Measurements from ENCODE around the gene CES3. TPM values are rescaled to one million over a fixed set of nuclear protein-coding genes. Genes with fewer than 3 reads are reported as not detected.
A peak's percentile ranks its signal among the peaks of the same experiment; 100 is the strongest.

Gene CES3
- total and polyA plus RNA-seq, 9 donors: 0.45 to 2.3 (median 1.3) TPM

GRCh38 chr16:66996324-66996982, 35.4 kb downstream of the CES3 start:
- Histone ChIP-seq H3K4me3 (no peak overlapping the region), H3K27ac (peak overlapping the region in 1 of 2 donors; percentile 13), H3K9me3 (no peaks in the 10 kb centered on the region), H3K4me1 (ENCODE audit: insufficient read depth) (peaks cover 8% of the 10 kb centered on the region), H3K27me3 (no peaks in the 10 kb centered on the region), H3K36me3 (no peaks in the 10 kb centered on the region)
- WGBS, 3 donors: 41 to 52% (median 50%) methylated on average over 6 of the region's 6 CpGs
- intact Hi-C loops (cut with DNase I): loop anchor here in 1 of 4 donors (10.0 kb wide), 1 partner anchor 62 kb away; the partner anchor contains the start of genes CES2 and CIAO2B
- DNase-seq: peak in 3 of 5 donors; percentile 46 to 84 (median 72)
- TF ChIP-seq, protein P1, sequence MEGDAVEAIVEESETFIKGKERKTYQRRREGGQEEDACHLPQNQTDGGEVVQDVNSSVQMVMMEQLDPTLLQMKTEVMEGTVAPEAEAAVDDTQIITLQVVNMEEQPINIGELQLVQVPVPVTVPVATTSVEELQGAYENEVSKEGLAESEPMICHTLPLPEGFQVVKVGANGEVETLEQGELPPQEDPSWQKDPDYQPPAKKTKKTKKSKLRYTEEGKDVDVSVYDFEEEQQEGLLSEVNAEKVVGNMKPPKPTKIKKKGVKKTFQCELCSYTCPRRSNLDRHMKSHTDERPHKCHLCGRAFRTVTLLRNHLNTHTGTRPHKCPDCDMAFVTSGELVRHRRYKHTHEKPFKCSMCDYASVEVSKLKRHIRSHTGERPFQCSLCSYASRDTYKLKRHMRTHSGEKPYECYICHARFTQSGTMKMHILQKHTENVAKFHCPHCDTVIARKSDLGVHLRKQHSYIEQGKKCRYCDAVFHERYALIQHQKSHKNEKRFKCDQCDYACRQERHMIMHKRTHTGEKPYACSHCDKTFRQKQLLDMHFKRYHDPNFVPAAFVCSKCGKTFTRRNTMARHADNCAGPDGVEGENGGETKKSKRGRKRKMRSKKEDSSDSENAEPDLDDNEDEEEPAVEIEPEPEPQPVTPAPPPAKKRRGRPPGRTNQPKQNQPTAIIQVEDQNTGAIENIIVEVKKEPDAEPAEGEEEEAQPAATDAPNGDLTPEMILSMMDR (IDR thresholded peaks at IDR 0.05): no peak
- peak; percentile 45 for TF ChIP-seq EP300 (IDR thresholded peaks at IDR 0.05)

DNA sequence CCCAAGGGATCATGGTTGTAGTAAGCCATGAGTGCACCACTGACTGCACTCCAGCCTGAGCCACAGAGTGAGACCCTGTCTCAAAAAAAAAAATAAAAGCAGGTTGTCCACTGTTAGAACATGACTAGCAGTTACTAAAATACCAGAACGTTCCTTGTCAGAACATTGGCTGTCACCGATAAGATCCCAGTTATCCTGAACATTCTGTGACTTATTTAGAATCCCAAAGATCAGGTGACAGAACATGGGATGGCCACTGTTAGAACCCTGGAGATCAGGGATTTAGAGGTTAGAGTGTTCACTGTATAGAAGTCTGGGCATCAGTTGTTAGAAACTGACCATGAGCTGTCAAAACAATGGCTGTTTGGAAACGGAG, 35.9 kb downstream of the CES3 start:
- DNase-seq: no peak
- H3K36me3 ChIP-seq: no peaks in the 10 kb centered on the region
- peaks cover 8% of the 10 kb centered on the region for H3K4me1 ChIP-seq (ENCODE audit: insufficient read depth)
- H3K9me3 ChIP-seq: no peaks in the 10 kb centered on the region
- peak overlapping the region in 1 of 2 donors; percentile 13 for H3K27ac ChIP-seq
- no peaks in the 10 kb centered on the region for H3K27me3 ChIP-seq
- intact Hi-C loops (cut with DNase I): loop anchor here in 1 of 4 donors (10.0 kb wide), 1 partner anchor 62 kb away; the partner anchor contains the start of genes CES2 and CIAO2B
- H3K4me3 ChIP-seq: no peak overlapping the region
- WGBS, 3 donors: 28 to 38% (median 33%) methylated on average over 3 of the region's 3 CpGs
- TF ChIP-seq, protein P1 (IDR thresholded peaks at IDR 0.05): no peak
- no peak for TF ChIP-seq POLR2A (IDR thresholded peaks at IDR 0.05)
- no peak for TF ChIP-seq EP300 (IDR thresholded peaks at IDR 0.05)

DNA sequence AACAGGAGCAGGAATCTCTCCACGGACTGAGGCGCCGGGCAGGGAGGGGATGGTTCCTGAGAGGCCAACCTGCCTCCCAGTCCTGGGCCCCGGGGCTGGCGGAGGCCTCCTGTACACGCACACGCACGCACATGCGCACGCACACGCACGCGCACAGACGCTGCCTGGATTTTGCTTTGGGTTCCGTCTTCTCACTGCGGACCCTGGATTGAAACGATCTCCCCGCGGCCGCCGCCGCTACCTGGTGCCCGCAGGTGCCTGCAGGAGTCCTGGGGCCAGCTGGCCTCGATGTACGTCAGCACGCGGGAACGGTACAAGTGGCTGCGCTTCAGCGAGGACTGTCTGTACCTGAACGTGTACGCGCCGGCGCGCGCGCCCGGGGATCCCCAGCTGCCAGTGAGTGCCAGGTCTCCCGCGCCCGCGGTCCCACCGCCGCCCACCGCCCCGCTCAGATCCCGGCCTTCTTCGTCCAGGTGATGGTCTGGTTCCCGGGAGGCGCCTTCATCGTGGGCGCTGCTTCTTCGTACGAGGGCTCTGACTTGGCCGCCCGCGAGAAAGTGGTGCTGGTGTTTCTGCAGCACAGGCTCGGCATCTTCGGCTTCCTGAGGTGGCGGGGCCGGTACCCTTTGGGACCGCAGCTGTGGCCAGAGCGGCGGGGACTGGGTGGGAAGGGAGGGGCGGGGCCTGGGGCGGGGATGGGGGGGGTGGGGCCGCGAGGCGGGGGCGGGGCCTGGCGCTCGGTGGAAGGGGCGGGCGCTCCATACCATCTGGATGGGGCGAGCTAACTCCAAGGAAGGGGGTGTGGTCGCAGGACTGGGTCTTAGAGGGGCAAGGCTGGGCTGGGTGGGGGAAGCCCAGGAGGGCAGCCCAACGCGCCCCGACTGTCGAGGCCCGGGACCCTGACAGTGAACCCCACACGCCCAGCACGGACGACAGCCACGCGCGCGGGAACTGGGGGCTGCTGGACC, 39.6 kb downstream of the CES3 start:
- whole genome bisulfite sequencing, 3 donors: 3% methylated on average over 49 to 89 of the region's 89 CpGs
- Histone ChIP-seq H3K4me1 (ENCODE audit: insufficient read depth) (peaks cover 8% of the 10 kb centered on the region), H3K27me3 (no peaks in the 10 kb centered on the region), H3K36me3 (no peaks in the 10 kb centered on the region), H3K4me3 (peak overlapping the region; percentile 60), H3K9me3 (no peaks in the 10 kb centered on the region), H3K27ac (peak overlapping the region; percentile 36 to 38)
- DNase-seq: peak; percentile 60 to 81 (median 69)
- intact Hi-C loops (cut with DNase I): no loop called here
- TF ChIP-seq, protein P1 (IDR thresholded peaks at IDR 0.05): no peak
- peak; percentile 41 for TF ChIP-seq POLR2A (IDR thresholded peaks at IDR 0.05)

- whole genome bisulfite sequencing, 3 donors: 87 to 89% (median 89%) methylated on average over 3 of the region's 3 CpGs
- peaks cover 8% of the 10 kb centered on the region for H3K4me1 ChIP-seq (ENCODE audit: insufficient read depth)
- H3K27ac ChIP-seq: no peak overlapping the region
- TF ChIP-seq, protein P1 (IDR thresholded peaks at IDR 0.05): no peak
- H3K4me3 ChIP-seq: no peak overlapping the region
- intact Hi-C loops (cut with DNase I): no loop called here
- DNase-seq: no peak
- no peaks in the 10 kb centered on the region for H3K36me3 ChIP-seq
- no peaks in the 10 kb centered on the region for H3K27me3 ChIP-seq
- no peaks in the 10 kb centered on the region for H3K9me3 ChIP-seq
These were observed 40.7 kb downstream of the CES3 start for GRCh38 chr16:67001726-67002125.

All from ovary (tissue), 9 donors.